GM19452 (cell line): Measurements from ENCODE around the gene HOXA9.

ENCODE experiments used
- ATAC-seq: cut with Tn5 transposase; IDR thresholded peaks from one replicate; pipeline ENCODE4 v1.9.1; 2021; ENCODE audit not compliant: unreplicated experiment

The HOXA9 gene

GRCh38 chr7:27177795-27178320 is 12.5 kb upstream of the HOXA9 start:
- no peak for ATAC-seq

GRCh38 chr7:27176962-27177794 is 11.8 kb upstream of the HOXA9 start:
- ATAC-seq = no peak

- ATAC-seq = no peak
Measured at GRCh38 chr7:27176524-27176845, 11.1 kb upstream of the HOXA9 start.

GRCh38 chr7:27175626-27176523 is 10.5 kb upstream of the HOXA9 start:
- ATAC-seq = no peak

GRCh38 chr7:27174874-27175625 is 9.7 kb upstream of the HOXA9 start:
- no peak for ATAC-seq

GRCh38 chr7:27173956-27174873 is 8.9 kb upstream of the HOXA9 start, which contains the start of gene HOXA10:
TSS of gene HOXA10 (minus strand) at chr7:27174320. CDS start at chr7:27174306, 14 bp downstream.
- ATAC-seq = no peak

- no peak for ATAC-seq
Measured at GRCh38 chr7:27173511-27173955, 8.2 kb upstream of the HOXA9 start.

- no peak for ATAC-seq
Measured at GRCh38 chr7:27172823-27173510, 7.6 kb upstream of the HOXA9 start.

- ATAC-seq = no peak
Measured at GRCh38 chr7:27172315-27172774, 7.0 kb upstream of the HOXA9 start.

GRCh38 chr7:27171637-27172314 is 6.4 kb upstream of the HOXA9 start:
- no peak for ATAC-seq

GRCh38 chr7:27171325-27171636 is 5.9 kb upstream of the HOXA9 start:
- no peak for ATAC-seq

- ATAC-seq = no peak
Measured at GRCh38 chr7:27170426-27171324, 5.3 kb upstream of the HOXA9 start.

GRCh38 chr7:27169658-27170425 is 4.5 kb upstream of the HOXA9 start:
- ATAC-seq = no peak

GRCh38 chr7:27168265-27168947 is 3.1 kb upstream of the HOXA9 start:
- ATAC-seq = no peak

GRCh38 chr7:27167916-27168264 is 2.6 kb upstream of the HOXA9 start:
- no peak for ATAC-seq
